VCaP (cell line): ENCODE data around the gene SNTA1.

Experiments used
- H3K27ac ChIP-seq: fragments of 450-650 bp; 2 replicates; pipeline ENCODE4 v1.5.1; 2017
- CTCF ChIP-seq: fragments of 450-650 bp; conservative IDR thresholded peaks from 2 replicates; pipeline ENCODE4 v1.5.1; 2017; ENCODE audit warnings: mild to moderate bottlenecking, moderate library complexity

SNTA1 gene

GRCh38 chr20:33370291-33370690, 73.3 kb downstream of the SNTA1 start:
- H3K27ac ChIP-seq: peak overlapping the region; percentile 14; the same call in 1 of the 2 replicates

GRCh38 chr20:33362898-33363297, 80.7 kb downstream of the SNTA1 start:
- TF ChIP-seq CTCF: no peak
- H3K27ac ChIP-seq: no peak overlapping the region

More at GRCh38 chr20:33370291-33370690, 73.3 kb downstream of the SNTA1 start:
- TF ChIP-seq CTCF: no peak

- TF ChIP-seq CTCF: no peak
These were observed 83.9 kb downstream of the SNTA1 start for GRCh38 chr20:33359399-33360261.

More at GRCh38 chr20:33359399-33360261, 83.9 kb downstream of the SNTA1 start:
- H3K27ac ChIP-seq: no peak overlapping the region
